GM12864 (cell line): ENCODE data around the gene CLEC1B.
"Not testable (repeated sequence)": the region's sequence is repeated elsewhere in the genome, so short reads cannot be mapped to it uniquely, and the experiment has no call there.

Experiments used
- DNase-seq: peaks from one replicate; pipeline ENCODE4 v3.0.0-alpha.2; 2011; ENCODE audit warnings: low read depth
- H3K4me3 ChIP-seq: 2 replicates; pipeline ENCODE4 v1.5.1; 2011; ENCODE audit warnings: mild to moderate bottlenecking, low read depth, low read length, control low read depth
- CTCF ChIP-seq: IDR thresholded peaks from 2 replicates; pipeline ENCODE4 v1.5.1; 2011; ENCODE audit warnings: low read depth, mild to moderate bottlenecking, moderate library complexity, low read length, control low read depth, inconsistent platforms; ENCODE audit errors: missing control alignments

Gene CLEC1B

GRCh38 chr12:9957834-9958233 lies 41.1 kb downstream of the CLEC1B start:
- no peak for TF ChIP-seq CTCF
- DNase-seq, result no peak
- H3K4me3 ChIP-seq, result no peak overlapping the region

- not testable (repeated sequence) for H3K4me3 ChIP-seq, DNase-seq
Measured at GRCh38 chr12:9952954-9953729, 45.8 kb downstream of the CLEC1B start.

- no peak for TF ChIP-seq CTCF
- DNase-seq, result no peak
- no peak overlapping the region for H3K4me3 ChIP-seq
Measured at GRCh38 chr12:9951026-9951675, 47.8 kb downstream of the CLEC1B start.

- no peak for TF ChIP-seq CTCF
- no peak overlapping the region for H3K4me3 ChIP-seq
- peak; percentile 74 for DNase-seq
Measured at GRCh38 chr12:9948606-9949296, 50.2 kb downstream of the CLEC1B start.

- no peak overlapping the region for H3K4me3 ChIP-seq
- TF ChIP-seq CTCF, result no peak
- DNase-seq, result no peak
Measured at GRCh38 chr12:9947674-9948073, 51.2 kb downstream of the CLEC1B start.

- no peak overlapping the region for H3K4me3 ChIP-seq
- TF ChIP-seq CTCF, result no peak
- DNase-seq, result no peak
Measured at GRCh38 chr12:9944391-9944790, 54.5 kb downstream of the CLEC1B start.

GRCh38 chr12:9943240-9943639 lies 55.7 kb downstream of the CLEC1B start:
- TF ChIP-seq CTCF, result no peak
- no peak for DNase-seq
- no peak overlapping the region for H3K4me3 ChIP-seq
